HepG2 (cell line): ENCODE results near the gene SSMEM1. TPM values are rescaled to one million over a fixed set of nuclear protein-coding genes. Genes with fewer than 3 reads are reported as not detected.

ENCODE experiments used
- ATAC-seq: fragments of 200-7000 bp; cut with Tn5 transposase; 3 replicates; pipeline ENCODE4 v1.9.1; 2020; ENCODE audit warnings: mild to moderate bottlenecking, moderate library complexity
- BruUV-seq: library from RNA; stranded (reverse); fragments of 400-500 nt; replicated peaks from 2 replicates; lab custom pipeline; 2021; lab: Mats Ljungman, UMichigan
- CTCF ChIA-PET: fragments of 300-600 bp; formaldehyde crosslinking; extraction: SDS; loops from one replicate; lab custom pipeline; 2021; ENCODE audit warnings: low total read pairs, inconsistent platforms, low intra/inter-chr PET ratio; lab: Yijun Ruan, JAX
- POLR2A ChIA-PET: fragments of 350-600 bp; sonication (Branson Sonifier 250); formaldehyde crosslinking; loops from one replicate; lab custom pipeline; 2020; ENCODE audit warnings: antibody characterized with exemption, inconsistent platforms; lab: Yijun Ruan, JAX
- DNase-seq: peaks from one replicate; pipeline ENCODE4 v3.0.0-alpha.2; 2015; ENCODE audit warnings: low spot score
- FAIRE-seq: peaks from 3 replicates; lab custom pipeline; 2011; peaks lifted over from hg19 to GRCh38; lab: Jason Lieb, UNC
- H2AFZ ChIP-seq: one replicate; pipeline ENCODE4 v1.6.1; 2011; ENCODE audit warnings: low read length, inconsistent platforms
- H3K27ac ChIP-seq: fragments of 300-600 bp; 3 replicates; pipeline ENCODE4 v1.8.0; 2011; ENCODE audit warnings: mixed run types, mild to moderate bottlenecking, mixed read lengths, low read length, inconsistent platforms; ENCODE audit not compliant: insufficient read depth; ENCODE audit errors: extremely low read length
- H3K27me3 ChIP-seq, 2 experiments: fragments of 200-600 bp in 1 of 2; 2 replicates in 1 of 2; 3 replicates in 1 of 2; pipeline versions ENCODE4 v1.6.0 to v1.8.0; 2011; ENCODE audit warnings: low read length in 2 of 2, mild to moderate bottlenecking in 2 of 2, moderate library complexity in 2 of 2, inconsistent platforms in 1 of 2; ENCODE audit not compliant: insufficient read depth in 2 of 2, control insufficient read depth in 1 of 2
- H3K36me3 ChIP-seq, 2 experiments: fragments of 200-600 bp in 1 of 2; replicated peaks in 1 of 2; 2 replicates in 1 of 2; 3 replicates in 1 of 2; pipeline versions ENCODE4 v1.5.1 to v1.8.0; 2011; ENCODE audit warnings: low read length in 2 of 2, inconsistent platforms in 1 of 2; ENCODE audit not compliant: insufficient read depth in 2 of 2, control insufficient read depth in 1 of 2
- H3K4me1 ChIP-seq: 2 replicates; pipeline ENCODE4 v1.5.1; 2012; ENCODE audit warnings: low read length, inconsistent platforms; ENCODE audit not compliant: insufficient read depth
- H3K4me2 ChIP-seq: 2 replicates; pipeline ENCODE4 v1.6.0; 2011; ENCODE audit warnings: low read depth, low read length, inconsistent platforms
- H3K4me3 ChIP-seq, 3 experiments: fragments of 200-600 bp in 1 of 3; sonication (generic), shearing (Covaris generic) in 1 of 3; replicated peaks in 1 of 3; 2 replicates each; pipeline ENCODE4 v1.5.1; 2011 to 2016; ENCODE audit warnings: low read length in 3 of 3, inconsistent platforms in 2 of 3, low read depth in 2 of 3, mild to moderate bottlenecking in 2 of 3, control low read depth in 1 of 3, mixed read lengths in 1 of 3; ENCODE audit not compliant: insufficient read depth in 1 of 3
- H3K79me2 ChIP-seq: one replicate; pipeline ENCODE4 v1.6.1; 2011; ENCODE audit warnings: low read length, inconsistent platforms; ENCODE audit not compliant: insufficient read depth
- H3K9ac ChIP-seq: 2 replicates; pipeline ENCODE4 v1.6.0; 2011; ENCODE audit warnings: mild to moderate bottlenecking, low read depth, low read length, inconsistent platforms; ENCODE audit not compliant: insufficient read depth
- H3K9me3 ChIP-seq: 2 replicates; pipeline ENCODE4 v1.5.1; 2012; ENCODE audit warnings: mild to moderate bottlenecking, low read length
- H4K20me1 ChIP-seq: 2 replicates; pipeline ENCODE4 v1.6.0; 2011; ENCODE audit warnings: inconsistent platforms, mild to moderate bottlenecking, low read length, moderate library complexity; ENCODE audit not compliant: insufficient read depth
- DNMT3B ChIP-seq: conservative IDR thresholded peaks from 2 replicates; pipeline ENCODE4 v1.6.1; 2016; ENCODE audit warnings: missing biosample characterization, control low read depth
- FOXM1 ChIP-seq: sonication (generic); formaldehyde crosslinking; IDR thresholded peaks from 2 replicates; pipeline ENCODE4 v1.5.0; 2020; ENCODE audit warnings: missing genetic modification reagents
- FOXP1 ChIP-seq, 2 experiments: fragments of 450-650 bp in 1 of 2; IDR thresholded peaks; 2 replicates each; pipeline ENCODE4 v1.6.1; 2017 to 2018; ENCODE audit warnings: antibody characterized with exemption in 1 of 2
- POGZ ChIP-seq: sonication (generic); formaldehyde crosslinking; IDR thresholded peaks from 2 replicates; pipeline ENCODE4 v1.4.0; 2020; ENCODE audit warnings: mild to moderate bottlenecking, missing genetic modification reagents
- RAD51 ChIP-seq: fragments of 450-650 bp; IDR thresholded peaks from 2 replicates; pipeline ENCODE4 v1.6.1; 2016; ENCODE audit warnings: borderline replicate concordance
- REL ChIP-seq: sonication (generic); formaldehyde crosslinking; conservative IDR thresholded peaks from 2 replicates; pipeline ENCODE4 v1.8.0; 2022; ENCODE audit warnings: mild to moderate bottlenecking, missing genetic modification reagents, moderate library complexity
- SP140L ChIP-seq: sonication (generic); formaldehyde crosslinking; IDR thresholded peaks from 2 replicates; pipeline ENCODE4 v1.4.0; 2020; ENCODE audit warnings: missing genetic modification reagents, borderline replicate concordance
- ZNF605 ChIP-seq: sonication (generic); formaldehyde crosslinking; IDR thresholded peaks from 2 replicates; pipeline ENCODE4 v1.8.0; 2022; ENCODE audit warnings: mild to moderate bottlenecking, missing genetic modification reagents
- ZNF747 ChIP-seq: sonication (generic); formaldehyde crosslinking; IDR thresholded peaks from 2 replicates; pipeline ENCODE4 v1.8.1; 2023; ENCODE audit warnings: missing genetic modification reagents, mild to moderate bottlenecking, borderline replicate concordance
- WGBS: methylation state at CpG from one replicate; pipeline ENCODE4 v1.1.6; 2017; ENCODE audit warnings: low lambda C conversion rate; 5-methylcytosine and 5-hydroxymethylcytosine counted together
- in situ Hi-C: cut with HindIII; loops from 2 replicates; pipeline ENCODE4 v1.10.0; 2017; ENCODE audit warnings: low pct_unique_long_range_greater_than_20kb; ENCODE audit not compliant: extremely low pct_ligation_motif_present
- intact Hi-C: fragments of 100-400 bp; cut with micrococcal nuclease; formaldehyde crosslinking; loops from one replicate; pipeline ENCODE4 v1.10.0; 2022; ENCODE audit not compliant: unreplicated experiment
- polyA plus RNA-seq, 8 experiments: library from polyadenylated mRNA; depleted of rRNA in 3 of 8; stranded (reverse) in 7 of 8; unstranded in 1 of 8; fragments of >200 nt; fragmentation: Illumina TruSeq in 4 of 8; extraction: Trizol in 4 of 8; gene quantifications; 2 replicates each; pipeline versions ENCODE4 v1.2.1 to v1.2.3, GENCODE V29; 2011 to 2016; ENCODE audit warnings: low read depth in 4 of 8, missing spikeins in 1 of 8, mixed read lengths in 1 of 8; ENCODE audit not compliant: insufficient read depth in 1 of 8
- total RNA-seq, 5 experiments: library from RNA; depleted of rRNA; stranded (reverse); fragments of >200 nt; fragmentation: Illumina TruSeq; extraction: Trizol; gene quantifications; 2 replicates each; pipeline ENCODE4 v1.2.3, GENCODE V29; 2016; ENCODE audit warnings: low read depth in 1 of 5
- TF ChIP-seq, protein P1 (sequence below): sonication (generic); formaldehyde crosslinking; IDR thresholded peaks from 2 replicates; pipeline ENCODE4 v1.5.1; 2020; ENCODE audit warnings: missing genetic modification reagents, mild to moderate bottlenecking, borderline replicate concordance
- TF ChIP-seq, protein P2 (sequence below): IDR thresholded peaks from 2 replicates; pipeline ENCODE4 v1.6.1; 2016; ENCODE audit warnings: mild to moderate bottlenecking
- TF ChIP-seq, protein P3 (sequence below): sonication (generic); formaldehyde crosslinking; IDR thresholded peaks from 2 replicates; pipeline ENCODE4 v1.4.0; 2020; ENCODE audit warnings: low read depth, mild to moderate bottlenecking, missing genetic modification reagents
- TF ChIP-seq, protein P4 (sequence below): sonication (generic); formaldehyde crosslinking; IDR thresholded peaks from 2 replicates; pipeline ENCODE4 v1.4.0; 2020; ENCODE audit warnings: missing genetic modification reagents, mild to moderate bottlenecking, borderline replicate concordance

SSMEM1 gene
- total and polyA plus RNA-seq, 2 of the 13 experiments (the other 11 are each of a cell fraction or from before 2014, with no cell fraction given) = not detected

DNA sequence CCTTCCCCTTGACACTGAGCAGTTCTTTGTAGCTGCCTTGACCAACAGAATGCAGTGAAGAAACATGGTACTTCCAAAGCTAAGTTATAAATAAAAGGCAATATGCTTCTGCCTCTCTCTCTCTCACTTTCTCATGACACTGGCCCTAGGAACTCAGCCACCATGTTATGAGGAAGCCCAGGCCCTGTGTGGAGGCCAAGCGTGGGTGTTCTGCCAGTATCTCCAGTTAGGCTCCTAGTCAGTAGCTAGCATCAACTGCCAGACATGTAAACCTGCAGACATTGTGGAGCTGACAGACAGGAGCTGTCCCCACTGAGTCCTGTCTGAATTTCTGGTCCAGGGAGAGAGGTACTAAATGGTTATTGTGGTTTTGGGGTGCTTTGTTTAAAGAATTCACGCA is 47.6 kb upstream of the SSMEM1 start (continued):
- TF ChIP-seq, protein P1, sequence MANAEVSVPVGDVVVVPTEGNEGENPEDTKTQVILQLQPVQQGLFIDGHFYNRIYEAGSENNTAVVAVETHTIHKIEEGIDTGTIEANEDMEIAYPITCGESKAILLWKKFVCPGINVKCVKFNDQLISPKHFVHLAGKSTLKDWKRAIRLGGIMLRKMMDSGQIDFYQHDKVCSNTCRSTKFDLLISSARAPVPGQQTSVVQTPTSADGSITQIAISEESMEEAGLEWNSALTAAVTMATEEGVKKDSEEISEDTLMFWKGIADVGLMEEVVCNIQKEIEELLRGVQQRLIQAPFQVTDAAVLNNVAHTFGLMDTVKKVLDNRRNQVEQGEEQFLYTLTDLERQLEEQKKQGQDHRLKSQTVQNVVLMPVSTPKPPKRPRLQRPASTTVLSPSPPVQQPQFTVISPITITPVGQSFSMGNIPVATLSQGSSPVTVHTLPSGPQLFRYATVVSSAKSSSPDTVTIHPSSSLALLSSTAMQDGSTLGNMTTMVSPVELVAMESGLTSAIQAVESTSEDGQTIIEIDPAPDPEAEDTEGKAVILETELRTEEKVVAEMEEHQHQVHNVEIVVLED = no peak

DNA sequence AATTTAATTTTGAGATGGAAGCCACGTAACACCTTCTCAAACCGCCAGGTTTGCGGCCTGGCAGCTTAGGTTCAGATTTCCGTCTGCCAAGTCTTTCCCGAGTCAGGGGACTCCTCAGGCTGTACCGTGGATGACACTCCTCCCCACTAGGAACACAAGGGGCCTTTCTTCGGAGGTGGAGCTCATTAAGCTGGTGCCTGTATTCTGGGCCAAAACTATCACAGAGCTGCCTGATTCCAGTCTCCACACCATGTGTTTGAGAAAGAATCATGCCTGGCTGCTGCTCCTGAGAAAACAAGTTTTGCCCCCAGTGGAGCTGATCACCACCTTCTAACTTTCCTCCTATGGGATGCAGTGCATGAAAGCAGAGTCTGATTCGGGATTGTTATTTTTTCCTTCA is 47.2 kb upstream of the SSMEM1 start:
- H3K4me1 ChIP-seq = no peaks in the 10 kb centered on the region
- no peaks in the 10 kb centered on the region for H4K20me1 ChIP-seq
- H3K9me3 ChIP-seq = no peaks in the 10 kb centered on the region
- no peak overlapping the region for H3K4me2 ChIP-seq
- H2AFZ ChIP-seq = no peak overlapping the region
- no peak overlapping the region for H3K9ac ChIP-seq
- FAIRE-seq (no peak), DNase-seq (no peak), ATAC-seq (no peak)
- POLR2A ChIA-PET = no interaction called here
- no peak overlapping the region for H3K4me3 ChIP-seq
- WGBS = 97% methylated on average over 8 of the region's 8 CpGs
- H3K27ac ChIP-seq = no peak overlapping the region
- CTCF ChIA-PET = no interaction called here
- no TSS peak for BruUV-seq
- no peaks in the 10 kb centered on the region for H3K27me3 ChIP-seq
- intact Hi-C loops = no loop called here
- peaks cover 4 to 35% of the 10 kb centered on the region in 2 experiments; a peak in 4 of 5 replicates for H3K36me3 ChIP-seq
- in situ Hi-C loops = no loop called here
- no peaks in the 10 kb centered on the region for H3K79me2 ChIP-seq
- TF ChIP-seq POGZ (CRISPR knock-in tag) = no peak
- TF ChIP-seq ZNF747 (CRISPR knock-in tag) = no peak
- no peak for TF ChIP-seq FOXP1 (IDR thresholded peaks at IDR 0.05)
- no peak for TF ChIP-seq FOXP1 (CRISPR knock-in tag; IDR thresholded peaks at IDR 0.05)
- no peak for TF ChIP-seq SP140L (CRISPR knock-in tag)
- TF ChIP-seq DNMT3B (CRISPR knock-in tag) = no peak
- TF ChIP-seq RAD51 = no peak
- TF ChIP-seq FOXM1 = no peak
- TF ChIP-seq, protein P2, sequence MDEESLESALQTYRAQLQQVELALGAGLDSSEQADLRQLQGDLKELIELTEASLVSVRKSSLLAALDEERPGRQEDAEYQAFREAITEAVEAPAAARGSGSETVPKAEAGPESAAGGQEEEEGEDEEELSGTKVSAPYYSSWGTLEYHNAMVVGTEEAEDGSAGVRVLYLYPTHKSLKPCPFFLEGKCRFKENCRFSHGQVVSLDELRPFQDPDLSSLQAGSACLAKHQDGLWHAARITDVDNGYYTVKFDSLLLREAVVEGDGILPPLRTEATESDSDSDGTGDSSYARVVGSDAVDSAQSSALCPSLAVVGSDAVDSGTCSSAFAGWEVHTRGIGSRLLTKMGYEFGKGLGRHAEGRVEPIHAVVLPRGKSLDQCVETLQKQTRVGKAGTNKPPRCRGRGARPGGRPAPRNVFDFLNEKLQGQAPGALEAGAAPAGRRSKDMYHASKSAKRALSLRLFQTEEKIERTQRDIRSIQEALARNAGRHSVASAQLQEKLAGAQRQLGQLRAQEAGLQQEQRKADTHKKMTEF (CRISPR knock-in tag) = no peak
- TF ChIP-seq, protein P3, sequence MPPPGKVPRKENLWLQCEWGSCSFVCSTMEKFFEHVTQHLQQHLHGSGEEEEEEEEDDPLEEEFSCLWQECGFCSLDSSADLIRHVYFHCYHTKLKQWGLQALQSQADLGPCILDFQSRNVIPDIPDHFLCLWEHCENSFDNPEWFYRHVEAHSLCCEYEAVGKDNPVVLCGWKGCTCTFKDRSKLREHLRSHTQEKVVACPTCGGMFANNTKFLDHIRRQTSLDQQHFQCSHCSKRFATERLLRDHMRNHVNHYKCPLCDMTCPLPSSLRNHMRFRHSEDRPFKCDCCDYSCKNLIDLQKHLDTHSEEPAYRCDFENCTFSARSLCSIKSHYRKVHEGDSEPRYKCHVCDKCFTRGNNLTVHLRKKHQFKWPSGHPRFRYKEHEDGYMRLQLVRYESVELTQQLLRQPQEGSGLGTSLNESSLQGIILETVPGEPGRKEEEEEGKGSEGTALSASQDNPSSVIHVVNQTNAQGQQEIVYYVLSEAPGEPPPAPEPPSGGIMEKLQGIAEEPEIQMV (CRISPR knock-in tag) = no peak
- no peak for TF ChIP-seq REL (CRISPR knock-in tag)
- no peak for TF ChIP-seq ZNF605
- TF ChIP-seq, protein P4, sequence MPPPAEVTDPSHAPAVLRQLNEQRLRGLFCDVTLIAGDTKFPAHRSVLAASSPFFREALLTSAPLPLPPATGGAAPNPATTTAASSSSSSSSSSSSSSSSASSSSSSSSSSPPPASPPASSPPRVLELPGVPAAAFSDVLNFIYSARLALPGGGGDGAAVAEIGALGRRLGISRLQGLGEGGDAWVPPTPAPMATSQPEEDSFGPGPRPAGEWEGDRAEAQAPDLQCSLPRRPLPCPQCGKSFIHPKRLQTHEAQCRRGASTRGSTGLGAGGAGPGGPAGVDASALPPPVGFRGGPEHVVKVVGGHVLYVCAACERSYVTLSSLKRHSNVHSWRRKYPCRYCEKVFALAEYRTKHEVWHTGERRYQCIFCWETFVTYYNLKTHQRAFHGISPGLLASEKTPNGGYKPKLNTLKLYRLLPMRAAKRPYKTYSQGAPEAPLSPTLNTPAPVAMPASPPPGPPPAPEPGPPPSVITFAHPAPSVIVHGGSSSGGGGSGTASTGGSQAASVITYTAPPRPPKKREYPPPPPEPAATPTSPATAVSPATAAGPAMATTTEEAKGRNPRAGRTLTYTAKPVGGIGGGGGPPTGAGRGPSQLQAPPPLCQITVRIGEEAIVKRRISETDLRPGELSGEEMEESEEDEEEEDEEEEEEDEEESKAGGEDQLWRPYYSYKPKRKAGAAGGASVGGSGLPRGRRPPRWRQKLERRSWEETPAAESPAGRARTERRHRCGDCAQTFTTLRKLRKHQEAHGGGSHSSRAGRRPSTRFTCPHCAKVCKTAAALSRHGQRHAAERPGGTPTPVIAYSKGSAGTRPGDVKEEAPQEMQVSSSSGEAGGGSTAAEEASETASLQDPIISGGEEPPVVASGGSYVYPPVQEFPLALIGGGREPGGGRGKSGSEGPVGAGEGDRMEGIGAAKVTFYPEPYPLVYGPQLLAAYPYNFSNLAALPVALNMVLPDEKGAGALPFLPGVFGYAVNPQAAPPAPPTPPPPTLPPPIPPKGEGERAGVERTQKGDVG (CRISPR knock-in tag) = no peak
